Measurements from ENCODE around the gene NCBP1. TPM values are rescaled to one million over a fixed set of nuclear protein-coding genes. Genes with fewer than 3 reads are reported as not detected.

The NCBP1 gene
- total and polyA plus RNA-seq, 9 of the 15 experiments (the other 6 are each of a cell fraction or from before 2014, with no cell fraction given), result 29.4 to 69.7 (median 57.5) TPM

GRCh38 chr9:97632985-97633858 lies at the start of gene NCBP1, which contains the start of gene TSTD2 (continued):
- no peak for TF ChIP-seq NFXL1 (CRISPR knock-in tag; IDR thresholded peaks at IDR 0.05)
- no peak for TF ChIP-seq PCBP2 (IDR thresholded peaks at IDR 0.05; ENCODE audit: low read depth, low read length, poor library complexity, severe bottlenecking)
- TF ChIP-seq ZNF561 (CRISPR knock-in tag; conservative IDR thresholded peaks at IDR 0.05), result no peak
- TF ChIP-seq NRF1 (conservative IDR thresholded peaks at IDR 0.05 in 1 of 2, IDR thresholded peaks at IDR 0.05 in 1 of 2), result peak; percentile 94 to 95
- no peak for TF ChIP-seq ZNF280B (CRISPR knock-in tag; IDR thresholded peaks at IDR 0.05)
- TF ChIP-seq NR2C1 (IDR thresholded peaks at IDR 0.05), result peak; percentile 98
- TF ChIP-seq NR2C1 (tag; IDR thresholded peaks at IDR 0.05), result peak; percentile 98
- TF ChIP-seq ZNF766 (CRISPR knock-in tag; conservative IDR thresholded peaks at IDR 0.05), result 0 out of 2 replicates have a peak, but pooled peaks have one; percentile 79
- peak; percentile 31 for TF ChIP-seq HNRNPK (IDR thresholded peaks at IDR 0.05; ENCODE audit: low read depth, low read length, poor library complexity, severe bottlenecking)
- no peak for TF ChIP-seq TARDBP (IDR thresholded peaks at IDR 0.05)
- TF ChIP-seq CSDE1 (IDR thresholded peaks at IDR 0.05), result no peak; a peak in 1 of 4 replicates
- TF ChIP-seq KLF6 (CRISPR knock-in tag; IDR thresholded peaks at IDR 0.05; ENCODE audit: borderline replicate concordance), result peak; percentile 41; the same call in 1 of the 2 replicates
- no peak for TF ChIP-seq PTTG1 (tag; IDR thresholded peaks at IDR 0.05; ENCODE audit: low read depth)
- TF ChIP-seq BDP1 (IDR thresholded peaks at IDR 0.05; ENCODE audit: insufficient read depth, insufficient read length), result no peak
- TF ChIP-seq FOXP4 (CRISPR knock-in tag; IDR thresholded peaks at IDR 0.05; ENCODE audit: borderline replicate concordance), result peak; percentile 96; the same call in 1 of the 2 replicates
- 0 out of 2 replicates have a peak, but pooled peaks have one; percentile 78 for TF ChIP-seq NR1H2 (CRISPR knock-in tag; IDR thresholded peaks at IDR 0.05)
- no peak for TF ChIP-seq STAG1 (CRISPR knock-in tag; IDR thresholded peaks at IDR 0.05; ENCODE audit: borderline replicate concordance)
- 0 out of 2 replicates have a peak, but pooled peaks have one; percentile 73 for TF ChIP-seq RBM34 (IDR thresholded peaks at IDR 0.05; ENCODE audit: borderline replicate concordance, insufficient read depth, low read length)
- TF ChIP-seq ZBTB9 (CRISPR knock-in tag; IDR thresholded peaks at IDR 0.05), result no peak
- TF ChIP-seq ELK1 (CRISPR knock-in tag; IDR thresholded peaks at IDR 0.05), result no peak
- peak; percentile 51; the same call in 1 of the 2 replicates for TF ChIP-seq ZBTB17 (CRISPR knock-in tag; IDR thresholded peaks at IDR 0.05)
